Stimulated activated CD8-positive, alpha-beta memory T cell treated with anti-CD3 and anti-CD28 coated beads, Interleukin-12 subunit alpha, Interleukin-12 subunit beta, amount 100 ng/mL, for 24 hours (primary cell): ENCODE results near the gene ANKMY1.

Experiments
- DNase-seq: peaks from one replicate; pipeline ENCODE4 v3.0.0-alpha.2; 2020; ENCODE audit errors: extremely low read depth

ANKMY1 gene

DNA sequence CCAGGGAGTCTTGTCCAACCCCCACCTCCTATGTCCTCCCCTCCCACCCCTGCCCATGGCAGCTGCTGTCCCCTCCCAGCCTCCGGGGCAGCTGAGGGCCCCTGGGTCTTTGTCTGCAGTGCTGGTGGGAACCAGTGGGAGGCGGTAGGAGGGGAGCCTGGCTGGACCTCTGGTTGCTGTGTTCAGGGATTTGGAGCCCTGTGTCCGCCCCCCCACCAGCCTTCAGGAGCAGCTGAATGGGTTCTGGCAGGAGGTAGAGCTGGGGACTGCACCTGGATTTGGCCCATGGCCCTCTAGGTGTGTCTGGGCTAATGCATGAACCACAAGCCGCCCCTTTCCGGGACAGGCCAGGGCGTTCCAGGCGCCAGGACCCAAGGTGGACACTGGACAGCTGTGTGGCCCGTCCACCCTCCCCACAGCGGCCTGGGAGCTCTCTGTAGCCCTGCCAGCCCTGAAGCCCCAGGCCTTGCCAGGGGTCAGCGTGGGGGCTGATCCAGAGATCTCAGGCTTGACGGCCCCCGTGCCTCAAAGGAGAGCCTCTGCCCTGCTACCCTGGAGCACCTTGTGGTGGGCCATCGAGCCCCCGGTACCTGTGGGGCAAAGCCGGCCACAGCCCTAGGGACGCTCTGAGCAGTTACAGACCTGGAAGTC is 96.9 kb downstream of the ANKMY1 start:
- DNase-seq, result no peak

DNA sequence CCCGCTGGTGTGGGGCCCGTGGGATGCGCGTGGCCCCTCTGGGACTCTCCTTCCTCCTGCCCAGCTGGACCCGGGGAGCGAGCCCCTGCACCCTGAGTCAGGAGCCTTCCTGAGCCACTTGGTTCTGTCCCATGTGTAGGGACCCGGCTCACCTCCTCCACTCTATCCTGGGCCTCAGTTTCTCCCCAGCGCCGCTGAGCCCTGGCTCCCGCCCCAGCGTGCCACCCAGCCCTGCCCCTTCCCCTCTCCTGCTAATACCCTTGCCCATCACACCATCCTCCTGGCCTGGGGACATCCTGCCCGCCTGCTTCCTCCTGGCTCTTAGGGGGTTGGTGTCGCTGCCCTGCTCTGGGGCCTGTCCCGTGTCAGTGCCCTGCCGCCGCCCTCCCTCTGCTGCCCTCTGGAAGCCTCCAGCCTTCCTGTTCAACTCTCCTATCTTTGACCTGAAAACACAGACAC is 97.5 kb downstream of the ANKMY1 start:
- DNase-seq, result no peak

DNA sequence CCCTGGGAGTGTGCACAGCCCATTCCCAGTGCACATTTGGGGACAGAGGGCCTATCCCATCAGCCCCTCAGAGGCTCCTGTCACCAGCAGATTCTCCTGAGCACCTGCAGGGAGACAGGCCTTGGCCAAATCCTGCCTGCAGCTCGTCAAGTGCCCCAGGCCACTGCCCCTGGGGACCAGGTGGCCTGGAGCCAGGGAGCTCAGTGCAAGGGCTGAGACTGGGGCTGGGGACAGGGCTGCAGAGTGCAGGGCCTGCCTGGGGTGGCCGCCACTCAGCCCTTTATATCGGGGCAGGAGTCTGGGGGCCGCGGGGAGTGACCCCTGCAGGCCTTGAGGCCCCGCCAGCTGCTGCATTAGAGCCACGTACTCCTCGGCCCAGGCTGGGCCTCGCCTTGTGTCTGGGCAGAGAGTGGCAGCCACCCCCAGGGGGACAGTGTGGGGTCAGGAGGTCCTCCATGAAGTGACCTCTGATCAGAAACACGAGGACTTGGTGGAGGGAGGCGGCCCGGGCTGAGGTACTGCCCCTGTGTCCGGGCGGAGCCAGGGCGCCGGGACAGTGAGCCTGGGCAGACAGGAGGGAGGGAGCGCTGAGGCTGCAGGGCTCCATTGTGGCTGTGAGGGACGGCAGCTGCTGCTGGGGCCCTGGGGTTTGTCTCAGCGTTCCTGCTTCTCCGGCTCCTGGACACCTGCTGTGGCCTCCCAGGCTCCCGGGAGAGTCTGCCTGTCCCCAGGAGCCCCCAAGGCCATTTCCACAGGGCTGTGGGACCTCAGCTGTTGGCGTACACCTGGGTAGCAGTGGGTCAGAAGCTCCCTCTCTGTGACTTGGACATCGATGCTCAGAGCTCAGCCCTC is 98.2 kb downstream of the ANKMY1 start:
- DNase-seq, result no peak

DNA sequence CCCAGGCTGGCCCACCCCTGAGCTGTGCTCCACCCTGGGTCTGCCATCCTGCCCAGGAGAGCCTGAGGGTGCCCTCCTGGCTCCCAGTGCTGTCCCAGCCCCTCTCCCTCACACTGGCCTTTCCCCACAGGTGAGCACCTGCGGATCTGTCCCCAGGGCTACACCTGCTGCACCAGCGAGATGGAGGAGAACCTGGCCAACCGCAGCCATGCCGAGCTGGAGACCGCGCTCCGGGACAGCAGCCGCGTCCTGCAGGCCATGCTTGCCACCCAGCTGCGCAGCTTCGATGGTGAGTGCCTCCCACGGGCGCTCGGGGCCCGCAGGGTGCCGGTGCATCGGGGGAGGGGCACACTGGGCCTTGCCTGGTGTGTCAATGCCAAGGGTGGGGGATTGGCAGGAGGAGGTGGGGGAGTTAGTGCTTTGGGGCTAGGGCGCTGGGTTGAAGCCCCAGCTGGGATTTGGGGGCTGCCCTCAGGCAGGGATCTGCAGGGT is 98.8 kb downstream of the ANKMY1 start:
- DNase-seq, result no peak

DNA sequence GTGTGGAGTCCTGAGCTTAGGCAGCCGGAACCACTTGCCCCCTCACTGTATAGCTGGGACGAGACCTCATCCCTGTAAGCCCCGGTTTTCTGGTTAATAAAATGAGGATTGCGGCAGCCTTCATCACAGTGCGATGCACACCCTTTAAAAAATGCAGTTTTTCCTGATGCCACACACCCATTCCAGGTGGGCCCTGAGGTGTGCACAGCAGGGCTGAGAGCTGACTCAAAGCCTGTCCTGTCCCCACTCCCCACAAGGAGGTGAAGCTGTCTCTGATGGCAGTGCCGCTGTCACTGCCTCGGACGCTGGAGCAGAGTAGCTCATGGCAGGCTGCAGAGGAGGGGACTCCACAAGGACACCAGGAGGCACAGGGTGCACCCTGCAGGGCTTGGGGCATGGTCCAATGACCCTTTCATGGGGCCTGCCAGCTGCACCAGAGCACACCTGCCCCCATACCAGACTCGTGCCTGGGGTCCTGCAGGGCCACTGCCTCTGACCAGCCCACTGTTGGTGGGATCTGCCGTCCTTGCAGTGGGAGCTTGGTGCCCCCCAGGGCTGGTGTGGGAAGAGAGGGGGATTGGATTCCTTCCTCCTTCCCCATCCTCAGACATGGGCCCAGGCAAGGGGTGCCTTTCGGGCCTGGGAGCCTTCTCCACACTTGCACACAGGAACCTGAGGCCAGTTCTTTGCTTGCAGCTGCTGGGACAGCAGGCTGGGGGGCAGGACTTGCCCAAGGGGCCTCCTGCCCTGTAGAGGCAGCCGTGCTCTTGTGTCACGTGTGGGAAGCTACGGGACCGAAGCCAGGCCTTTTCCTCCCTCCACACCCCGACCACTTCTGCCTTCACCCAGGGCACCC is 99.5 kb downstream of the ANKMY1 start:
- no peak for DNase-seq

DNA sequence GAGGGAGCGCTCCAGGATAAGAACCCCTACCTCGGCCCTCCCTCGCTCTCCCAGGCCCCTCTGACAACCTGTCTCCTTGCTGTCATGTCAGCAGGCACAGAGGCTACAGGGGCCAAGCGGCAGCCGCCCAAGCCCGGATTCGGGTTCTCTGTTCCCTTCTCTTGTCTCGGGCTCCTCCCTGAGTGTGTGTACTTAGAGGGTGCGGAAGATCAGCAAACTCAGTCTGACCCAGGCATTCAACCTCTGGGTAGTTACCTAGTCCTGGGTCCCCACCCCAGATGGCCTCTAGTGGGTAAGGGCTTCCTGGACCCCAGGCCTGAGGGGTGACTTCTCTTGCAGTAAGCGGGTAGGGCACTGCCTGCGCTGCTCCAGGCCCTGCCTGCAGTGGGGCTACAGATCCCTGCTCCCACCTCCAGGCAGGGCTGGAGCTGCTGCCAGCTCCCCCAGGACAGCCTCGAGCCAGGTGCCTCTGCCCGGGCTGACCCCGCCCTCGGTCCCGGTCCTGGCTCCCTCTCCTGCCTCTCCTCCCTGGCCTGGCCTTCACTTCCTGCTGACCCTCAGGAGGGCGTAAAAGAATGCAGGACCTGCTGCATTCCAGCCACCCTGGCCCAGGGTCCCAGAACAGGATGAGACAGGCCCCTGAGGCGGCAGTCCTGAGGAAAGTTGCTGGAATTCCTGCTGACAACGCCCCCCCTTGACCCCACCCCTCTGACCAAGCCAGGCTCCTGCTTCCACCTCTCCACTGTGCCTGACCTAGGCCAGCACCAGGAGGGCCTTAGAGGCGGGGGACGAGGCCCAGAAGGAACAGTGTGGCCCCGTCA is 100.4 kb downstream of the ANKMY1 start:
- no peak for DNase-seq

DNA sequence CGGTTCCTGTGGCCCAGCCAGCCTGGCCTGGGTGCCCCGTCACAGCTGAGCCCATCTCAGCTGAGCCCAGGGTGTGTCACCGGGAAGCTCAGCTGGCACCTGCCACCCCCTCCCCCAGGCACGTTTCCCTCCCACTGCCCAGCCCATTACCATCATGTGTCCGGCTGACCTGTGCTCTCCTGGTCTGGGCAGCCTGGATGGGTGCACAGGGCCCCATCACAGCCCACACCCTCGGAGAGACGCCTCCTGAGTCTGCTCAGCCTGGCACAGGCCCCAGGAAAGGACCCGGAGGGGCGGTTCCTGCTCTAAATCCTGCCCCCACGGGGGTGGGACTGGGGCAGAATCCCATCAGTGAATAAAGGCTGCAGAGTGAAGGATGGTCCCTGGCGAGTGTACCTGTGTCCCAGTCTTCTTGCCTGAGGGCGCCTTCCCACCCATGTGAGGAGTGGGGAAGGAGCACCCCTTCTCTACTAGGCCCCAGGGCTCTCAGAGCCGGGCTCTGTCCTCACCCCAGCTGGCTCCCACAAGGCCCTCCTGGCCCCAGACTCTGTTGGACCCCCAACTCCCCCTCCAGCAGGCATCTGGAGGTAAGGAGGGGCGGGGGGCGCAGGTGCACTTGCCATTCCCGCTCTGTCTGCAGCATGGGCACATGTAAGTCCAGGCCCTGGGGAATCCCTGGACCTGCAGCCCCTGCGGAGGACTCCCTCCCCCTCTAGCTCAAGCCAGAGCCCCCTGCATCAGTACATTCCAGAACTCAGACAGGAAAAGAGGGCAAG is 101.2 kb downstream of the ANKMY1 start:
- DNase-seq, result no peak

DNA sequence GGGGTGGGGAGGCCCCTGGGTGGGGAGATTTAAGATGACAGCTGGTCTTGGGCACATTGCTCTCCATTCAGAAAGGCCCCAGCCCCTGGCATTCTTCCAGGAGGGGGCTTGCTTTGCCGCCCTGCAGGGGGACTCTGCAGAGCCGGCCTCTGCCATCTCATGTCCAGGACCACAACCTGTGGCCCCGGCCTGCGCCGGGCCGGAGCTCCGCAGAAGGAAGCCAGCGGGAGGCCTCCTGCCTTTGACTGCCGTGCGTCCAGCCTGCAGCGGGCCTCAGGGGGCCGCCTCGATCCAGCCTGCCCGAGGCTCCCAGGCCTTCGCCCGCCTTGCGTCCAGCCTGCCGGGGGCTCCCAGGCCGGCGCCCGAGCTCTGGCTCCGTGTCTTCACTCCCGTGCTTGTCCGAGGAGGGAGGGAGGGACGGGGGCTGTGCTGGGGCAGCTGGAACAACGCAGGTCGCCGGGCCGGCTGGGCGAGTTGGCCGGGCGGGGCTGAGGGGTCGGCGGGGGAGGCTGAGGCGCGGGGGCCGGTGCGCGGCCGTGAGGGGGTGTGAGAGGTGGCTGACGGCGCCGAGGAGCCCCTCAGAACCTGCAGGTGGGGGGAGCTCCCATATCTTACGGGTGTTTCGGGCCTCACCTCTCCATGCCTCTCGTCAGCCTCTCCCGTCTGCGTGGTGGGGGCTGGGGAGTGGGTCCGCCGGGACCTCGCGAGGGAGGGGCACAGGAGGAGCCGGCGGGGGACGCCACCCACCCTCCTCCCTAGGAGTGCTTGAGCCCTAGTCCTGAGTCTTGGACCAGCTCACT is 101.9 kb downstream of the ANKMY1 start:
- no peak for DNase-seq

DNA sequence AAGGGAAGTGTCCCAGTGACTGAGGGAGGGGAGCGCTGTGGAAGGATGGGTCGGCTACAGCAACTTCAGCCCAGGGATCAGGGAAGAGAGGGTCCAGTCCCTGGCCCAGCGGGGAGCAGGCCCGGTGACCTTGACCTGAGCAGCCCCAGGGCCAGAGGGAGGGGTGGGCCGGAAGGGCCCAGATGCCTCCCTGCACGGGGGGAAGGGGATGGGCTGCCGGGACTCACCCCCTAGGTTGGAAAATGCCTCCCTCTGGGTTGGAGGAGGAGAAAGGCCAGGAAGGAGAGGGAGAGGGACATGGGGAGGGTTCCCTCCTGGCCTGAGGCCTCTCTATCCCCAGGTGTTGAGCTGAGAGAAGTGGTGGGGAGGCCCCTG is 102.5 kb downstream of the ANKMY1 start:
- DNase-seq, result no peak

DNA sequence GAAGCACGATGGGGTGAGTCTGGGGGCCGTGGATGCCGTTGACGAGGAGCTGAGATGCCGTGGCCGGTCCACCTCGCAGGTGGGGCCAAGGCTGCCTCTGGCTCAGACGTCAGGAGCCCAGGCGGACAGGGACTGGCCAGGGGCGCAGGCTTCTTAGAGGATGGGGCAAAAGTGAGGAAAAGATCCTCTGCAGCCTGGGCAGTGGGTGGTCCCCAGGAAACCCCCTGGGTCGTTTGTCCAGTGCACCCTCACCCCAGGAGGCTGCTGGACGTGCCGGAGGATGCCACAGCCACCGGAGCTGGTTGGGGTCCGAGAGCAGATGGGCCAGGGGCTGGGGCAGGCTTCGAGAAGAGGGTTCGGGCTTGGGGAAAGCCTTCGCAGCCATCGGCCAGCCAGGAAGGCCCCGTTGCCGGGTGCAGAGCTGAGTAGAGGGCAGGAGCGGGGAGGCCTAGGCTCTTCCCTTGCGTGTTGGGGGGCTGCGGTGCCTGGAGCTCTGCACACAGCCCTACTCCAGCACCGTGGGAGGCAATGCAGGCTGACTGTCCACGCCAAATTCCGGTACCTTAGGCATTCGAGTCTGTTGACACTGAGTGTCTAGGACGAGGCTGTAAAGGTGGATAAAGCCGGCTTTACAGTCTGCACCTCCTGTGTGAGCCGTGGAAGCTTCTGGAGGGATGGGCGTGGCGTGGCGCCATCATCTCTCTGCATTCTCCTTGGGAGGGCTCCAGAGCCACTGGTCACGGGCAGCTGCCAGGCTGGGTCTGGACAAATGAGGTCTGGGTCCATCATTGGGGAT is 103.5 kb downstream of the ANKMY1 start:
- no peak for DNase-seq

DNA sequence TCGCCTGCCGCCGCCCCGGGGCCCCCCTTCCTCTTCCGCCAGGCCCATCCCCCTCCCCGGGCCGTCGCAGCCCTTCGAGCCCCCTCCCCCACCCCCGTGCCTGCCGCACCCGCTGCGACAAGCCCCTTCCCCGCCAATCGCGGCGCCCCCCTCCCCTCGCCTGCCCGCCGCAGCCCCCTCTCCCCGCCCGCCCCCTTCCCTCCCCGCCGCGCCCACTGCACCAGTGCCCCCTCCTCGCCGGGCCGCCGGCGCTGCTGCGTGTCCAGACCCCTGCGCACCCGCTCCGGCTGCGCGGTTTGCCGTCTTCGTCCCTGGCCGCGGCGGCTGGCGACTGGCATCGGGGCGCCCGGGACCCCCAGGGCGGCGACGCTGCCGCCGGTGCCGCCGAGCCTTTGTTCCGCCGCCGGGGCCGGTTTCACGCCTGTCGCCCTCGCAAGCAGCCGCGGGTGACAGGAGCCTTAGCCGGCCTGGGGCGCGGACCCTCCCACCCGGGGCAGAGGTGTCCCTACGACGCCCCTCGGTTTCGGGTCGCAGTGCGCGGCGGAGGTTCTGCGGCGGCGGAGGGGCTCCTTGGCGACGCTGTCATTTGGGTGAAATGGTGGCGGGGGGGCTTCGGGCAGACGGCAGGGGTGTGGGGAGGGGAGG is 104.2 kb downstream of the ANKMY1 start:
- no peak for DNase-seq

DNA sequence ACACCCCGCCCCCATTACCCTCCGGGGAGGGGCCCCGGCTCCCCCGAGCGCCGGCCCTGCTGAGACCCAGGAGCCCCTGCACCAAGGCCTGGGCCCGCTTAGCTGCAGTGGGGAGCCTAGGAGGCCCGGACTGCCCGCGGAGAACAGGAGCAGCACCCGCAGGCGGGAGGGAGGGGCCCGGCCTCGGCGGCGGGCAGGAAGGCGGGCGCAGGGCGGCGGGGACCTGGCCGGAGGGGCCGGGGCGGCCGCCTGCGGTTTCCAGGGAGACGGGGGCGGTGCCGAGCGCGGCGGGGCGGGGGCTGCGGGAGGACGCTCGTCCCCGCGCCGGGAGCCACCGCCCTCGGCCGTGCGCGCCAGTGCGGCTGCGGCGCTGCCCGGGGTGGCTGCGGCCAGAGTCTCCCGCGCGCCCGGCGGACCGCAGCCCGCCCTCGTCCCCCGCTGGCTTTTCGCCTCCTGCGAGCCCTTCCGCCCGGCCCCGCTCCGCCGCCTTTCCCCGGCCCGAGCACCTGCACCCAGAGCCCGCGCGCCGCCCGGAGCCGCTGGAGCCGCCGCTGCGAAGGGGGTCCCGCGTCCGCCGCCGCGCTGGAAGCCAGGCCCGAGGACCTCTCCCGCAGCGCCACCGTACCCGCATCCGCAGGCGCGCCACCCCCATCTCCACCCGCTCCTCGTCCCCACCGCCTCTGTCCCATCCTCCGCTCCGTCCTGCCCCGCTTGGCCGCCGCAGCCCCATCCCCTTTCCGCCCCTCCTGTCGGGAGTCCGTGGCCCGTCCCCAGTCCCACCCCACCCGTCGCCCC is 105.1 kb downstream of the ANKMY1 start:
- DNase-seq, result no peak

DNA sequence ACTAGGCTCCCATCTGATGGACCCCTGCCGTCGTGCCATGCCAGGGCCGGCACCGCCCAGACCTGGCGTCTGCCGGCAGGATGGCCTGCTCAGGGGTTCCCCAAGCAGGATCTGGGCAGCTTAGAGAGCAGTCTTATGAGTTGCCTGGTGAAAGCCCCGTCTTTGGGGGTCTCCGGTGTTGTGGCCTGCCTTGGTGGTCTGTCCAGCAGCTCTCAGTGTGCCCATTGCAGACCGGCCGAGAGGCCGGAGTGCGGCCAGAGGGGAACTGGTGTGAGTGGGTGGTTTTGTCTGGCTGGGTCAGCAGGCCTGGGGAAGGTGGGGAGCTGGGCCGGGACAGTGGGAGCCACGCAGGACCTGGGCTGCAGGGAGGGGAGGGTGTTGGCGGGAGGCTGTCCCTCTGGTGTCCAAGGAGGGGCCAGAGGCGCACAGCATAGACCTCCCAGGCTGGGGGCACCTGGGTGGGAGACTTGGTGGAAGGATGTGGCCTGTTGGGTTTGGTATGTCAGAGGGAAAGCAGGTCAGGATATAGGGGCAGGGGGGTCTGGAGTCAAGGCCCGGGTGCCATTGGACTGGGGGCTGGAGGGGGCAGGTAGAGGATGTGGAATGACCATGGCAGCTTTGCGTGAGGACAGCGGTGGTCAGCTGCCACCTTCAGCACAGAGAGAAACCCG is 105.9 kb downstream of the ANKMY1 start:
- no peak for DNase-seq

DNA sequence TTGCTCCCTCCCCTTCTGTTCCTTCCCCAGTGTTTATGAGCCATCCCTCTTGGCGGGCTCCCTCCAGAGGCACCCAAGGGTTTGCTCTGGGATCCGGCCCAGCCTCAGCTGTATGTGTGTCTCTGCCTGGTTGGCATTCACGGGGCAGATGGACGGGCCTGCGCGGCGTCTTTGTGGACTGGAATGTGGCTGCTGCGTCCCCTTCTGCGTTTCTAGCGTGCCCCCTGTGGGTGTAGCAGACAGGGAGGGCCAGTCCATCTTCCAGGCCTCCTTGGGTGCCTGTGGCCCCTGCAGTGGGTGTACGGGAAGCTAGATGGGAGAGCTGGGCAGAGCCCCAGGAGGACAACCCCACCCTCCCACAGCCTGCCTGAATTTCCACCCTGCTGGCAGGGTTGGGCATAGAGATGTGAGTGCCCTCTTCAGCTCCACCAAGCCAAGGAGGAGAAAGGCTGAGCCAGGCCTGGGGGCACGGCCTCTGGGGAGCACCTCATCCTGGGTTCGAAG is 106.6 kb downstream of the ANKMY1 start:
- DNase-seq, result no peak

DNA sequence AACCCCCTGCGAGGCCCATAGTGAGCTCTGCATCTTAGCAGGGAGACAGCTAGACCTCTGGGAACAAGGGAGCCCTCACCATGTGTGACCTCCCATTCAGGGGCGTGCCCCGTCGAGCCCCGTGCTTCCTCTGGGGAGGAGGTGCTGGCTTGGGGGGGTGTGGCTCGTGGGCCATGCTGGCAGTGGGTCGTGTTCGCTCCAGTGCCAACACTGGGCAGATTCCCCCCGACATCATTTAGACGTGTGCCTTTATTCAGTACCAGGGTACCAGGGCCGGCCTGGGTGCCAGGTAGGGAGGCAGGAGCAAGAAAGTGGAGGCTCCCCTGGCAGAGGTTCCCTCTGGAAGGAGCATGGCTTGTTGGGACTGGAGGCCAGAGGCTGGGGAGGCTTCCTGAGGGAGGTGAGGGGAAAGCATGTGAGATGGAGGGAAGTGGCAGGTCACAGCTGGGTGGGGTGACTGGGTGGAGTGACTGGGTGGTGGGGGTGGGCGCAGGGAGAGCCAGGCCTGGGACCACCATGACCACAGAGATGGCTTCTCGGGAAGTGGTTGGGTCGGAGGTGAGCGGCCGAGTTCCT is 107.2 kb downstream of the ANKMY1 start:
- no peak for DNase-seq

DNA sequence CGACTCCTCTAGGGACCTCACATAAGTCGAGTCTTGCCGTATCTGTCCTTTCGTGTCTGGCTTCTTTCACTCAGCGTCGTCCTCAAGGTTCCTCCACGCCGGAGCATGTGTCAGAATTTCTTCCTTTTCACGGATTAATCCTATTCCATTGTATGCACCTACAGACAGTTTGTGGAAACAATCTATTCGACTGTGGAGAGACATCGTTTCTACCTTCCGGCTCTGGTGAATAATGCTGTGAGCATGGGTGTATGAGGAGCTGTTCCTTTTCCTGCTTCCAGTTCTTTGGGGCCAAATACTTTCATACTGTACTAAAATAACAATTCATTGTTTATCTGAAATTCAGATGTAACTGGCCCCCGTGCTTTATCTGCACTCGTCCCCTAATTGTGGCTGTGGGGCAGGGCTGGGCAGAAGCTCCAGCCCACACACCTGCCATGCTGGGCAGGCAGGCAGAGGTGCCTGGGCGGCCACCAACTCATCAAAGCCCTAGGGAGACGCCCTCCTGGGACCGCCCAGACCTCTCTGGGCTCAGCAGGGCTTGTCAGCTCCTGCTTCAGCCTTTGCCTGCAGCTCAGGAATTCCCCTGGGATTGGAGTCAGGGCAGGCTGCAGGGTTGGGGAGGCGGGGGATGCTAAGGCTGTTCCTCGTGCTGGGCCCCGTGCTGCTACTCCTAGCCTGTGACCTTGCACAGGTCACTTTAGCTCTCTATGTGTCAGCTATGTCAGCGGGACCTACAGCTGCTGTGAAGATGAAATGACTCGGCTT is 107.8 kb downstream of the ANKMY1 start:
- DNase-seq, result no peak
